ENCODE data around the gene MAP7D3.

GRCh38 chrX:136165406-136165805, 85.8 kb downstream of the MAP7D3 start:
- TF ChIP-seq POLR2A (IDR thresholded peaks at IDR 0.05) (no peak), CTCF (IDR thresholded peaks at IDR 0.05 in 4 of 5, conservative IDR thresholded peaks at IDR 0.05 in 1 of 5) (no peak)

Measured in gastrocnemius medialis (tissue), 4 donors.